GM19468 (cell line): ENCODE data around the gene RCL1.

Experiments used
- ATAC-seq: cut with Tn5 transposase; IDR thresholded peaks from one replicate; pipeline ENCODE4 v1.9.1; 2021; ENCODE audit warnings: mild to moderate bottlenecking, moderate library complexity, moderate number of reproducible peaks; ENCODE audit not compliant: unreplicated experiment; ENCODE audit errors: extremely low read depth

RCL1 gene

DNA sequence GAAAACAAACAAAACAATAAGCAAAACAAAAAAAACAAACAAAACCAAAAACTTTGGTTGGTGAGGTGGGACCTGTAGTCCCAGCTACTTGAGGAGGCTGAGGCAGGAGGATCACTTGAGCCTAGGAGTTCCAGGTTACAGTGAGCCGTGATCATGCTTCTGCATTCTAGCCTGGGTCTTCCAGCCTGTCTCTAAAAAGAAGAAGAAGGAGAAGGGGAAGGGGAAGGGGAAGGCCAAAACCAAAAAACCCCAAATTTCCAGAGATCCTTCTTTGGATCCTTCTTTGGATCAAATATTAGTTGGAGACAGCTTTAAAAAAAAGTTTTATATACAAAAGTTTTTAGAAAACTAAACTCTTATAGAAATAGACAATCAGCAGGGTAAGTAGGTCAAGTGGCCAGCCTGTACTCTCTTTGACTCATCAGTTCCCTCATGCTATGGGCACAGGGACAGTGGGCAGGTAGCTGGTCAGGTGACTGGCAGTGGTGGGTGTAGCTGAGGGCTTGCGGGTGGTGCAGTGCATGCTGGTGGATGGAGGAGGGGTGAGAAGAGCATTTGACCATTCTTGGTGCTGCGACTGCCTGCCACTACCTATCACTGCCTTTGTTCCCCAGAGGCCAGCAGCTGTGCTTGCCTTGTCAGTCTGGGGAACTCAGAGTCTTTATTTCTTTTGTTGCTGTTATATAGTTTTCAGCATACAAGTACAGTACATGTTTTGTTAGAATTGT, 12.6 kb downstream of the RCL1 start:
- no peak for ATAC-seq

DNA sequence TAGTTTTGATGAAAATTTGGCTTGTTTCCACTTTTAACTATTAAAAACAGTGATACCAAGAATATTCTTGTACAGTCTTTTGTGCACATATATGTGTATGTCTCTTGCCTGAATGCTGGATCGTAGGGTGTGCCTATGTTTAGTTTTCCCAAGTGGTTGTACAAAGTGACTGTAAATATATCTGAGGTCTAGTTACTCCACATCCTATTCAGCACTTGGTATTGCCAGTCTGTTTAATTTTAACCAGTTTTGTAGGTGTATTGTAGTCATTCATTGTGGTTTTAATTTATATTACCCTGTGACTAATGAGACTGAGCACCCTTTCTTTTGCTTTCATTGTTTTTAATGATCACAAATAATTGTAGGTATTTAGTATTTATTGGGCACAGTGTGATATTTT, 17.8 kb downstream of the RCL1 start:
- ATAC-seq, result no peak

- ATAC-seq, result no peak
Observed at GRCh38 chr9:4811824-4812223, 19.1 kb downstream of the RCL1 start.

DNA sequence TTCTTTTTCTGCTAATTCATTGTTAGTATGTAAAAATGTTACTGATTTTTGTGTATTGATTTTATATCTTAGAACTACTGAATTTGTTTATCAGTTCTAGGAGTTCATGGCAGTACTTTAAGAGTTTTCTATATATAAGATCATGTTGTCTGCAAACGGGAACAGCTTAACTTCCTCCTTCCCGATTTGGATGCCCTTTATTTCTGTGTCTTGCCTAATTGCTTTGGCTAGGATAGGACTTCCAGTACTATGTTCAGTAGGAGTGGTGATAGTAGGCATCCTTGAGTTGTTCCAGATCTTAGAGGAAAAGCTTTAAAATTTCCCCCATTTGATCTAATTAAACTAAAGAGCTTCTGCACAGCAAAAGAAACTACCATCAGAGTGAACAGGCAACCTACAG, 20.1 kb downstream of the RCL1 start:
- ATAC-seq, result no peak

- no peak for ATAC-seq
Observed at GRCh38 chr9:4814913-4815312, 22.2 kb downstream of the RCL1 start.

DNA sequence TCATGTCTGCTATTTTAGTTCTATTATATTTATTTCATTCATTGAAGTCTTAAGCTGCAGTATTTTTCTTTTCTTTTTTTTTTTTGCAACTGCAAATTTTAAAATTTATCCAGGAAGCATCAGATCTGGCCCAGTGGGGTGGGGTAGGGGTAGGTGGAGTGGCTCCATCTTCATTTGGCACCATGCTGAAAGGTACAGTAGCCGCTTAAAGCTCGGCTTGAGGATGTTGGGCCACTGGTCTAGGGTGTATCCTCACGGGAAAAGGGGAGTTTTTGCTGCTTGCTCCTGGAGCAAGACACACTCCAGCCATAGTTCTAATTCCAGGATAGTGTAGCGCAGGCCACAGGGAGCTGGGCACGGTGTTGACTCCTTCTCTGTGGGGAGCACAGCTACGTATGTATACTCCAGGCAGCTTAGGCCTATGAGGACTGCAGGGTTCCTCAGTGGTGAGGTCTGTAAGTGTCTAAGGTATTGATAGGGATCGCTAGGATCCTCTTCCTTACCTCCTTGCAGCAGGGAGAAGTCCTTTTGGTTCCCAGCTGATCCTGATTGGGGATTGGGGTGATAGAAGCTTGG, 22.7 kb downstream of the RCL1 start:
- ATAC-seq, result no peak

GRCh38 chr9:4820168-4820567, 27.4 kb downstream of the RCL1 start:
- no peak for ATAC-seq

DNA sequence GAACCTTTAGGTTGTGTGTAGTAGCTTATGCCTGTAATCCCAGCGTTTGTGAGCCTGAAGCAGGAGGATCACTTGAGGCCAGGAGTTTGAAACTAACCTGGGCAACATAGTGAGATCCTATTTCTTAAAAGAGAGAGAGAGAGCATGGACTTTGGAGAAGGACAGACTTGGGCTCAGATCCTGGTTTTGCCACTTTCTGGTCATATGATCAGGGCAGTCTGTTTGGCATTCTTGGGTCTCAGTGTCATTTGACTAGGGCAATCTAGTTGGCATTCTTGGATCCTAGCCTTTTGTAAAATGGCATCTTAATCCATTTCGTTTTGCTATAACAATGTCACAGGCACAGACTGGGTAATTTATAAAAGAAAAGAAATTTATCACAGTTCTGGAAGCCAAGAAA, 28.4 kb downstream of the RCL1 start:
- no peak for ATAC-seq

DNA sequence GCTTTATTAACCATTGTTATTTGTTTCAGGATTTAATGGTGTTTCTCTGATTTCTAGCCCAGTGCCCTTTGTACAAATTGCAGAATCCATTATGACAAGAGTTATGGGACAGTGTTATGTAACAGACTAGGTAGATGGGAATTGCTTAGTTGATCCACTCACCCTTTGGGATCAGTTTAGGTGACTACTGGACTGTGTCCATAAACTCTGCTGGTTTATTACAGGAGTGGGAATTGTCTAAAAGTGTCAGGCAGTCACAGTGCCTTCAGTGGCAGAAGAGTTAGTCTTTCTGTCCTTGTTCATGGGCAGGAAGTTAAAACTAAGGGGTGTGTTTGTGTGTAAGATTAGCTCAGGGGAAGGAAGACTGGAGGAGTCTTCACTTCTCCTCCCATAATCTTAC, 29.3 kb downstream of the RCL1 start:
- no peak for ATAC-seq

GRCh38 chr9:4826417-4827166, 33.8 kb downstream of the RCL1 start:
- ATAC-seq, result no peak

DNA sequence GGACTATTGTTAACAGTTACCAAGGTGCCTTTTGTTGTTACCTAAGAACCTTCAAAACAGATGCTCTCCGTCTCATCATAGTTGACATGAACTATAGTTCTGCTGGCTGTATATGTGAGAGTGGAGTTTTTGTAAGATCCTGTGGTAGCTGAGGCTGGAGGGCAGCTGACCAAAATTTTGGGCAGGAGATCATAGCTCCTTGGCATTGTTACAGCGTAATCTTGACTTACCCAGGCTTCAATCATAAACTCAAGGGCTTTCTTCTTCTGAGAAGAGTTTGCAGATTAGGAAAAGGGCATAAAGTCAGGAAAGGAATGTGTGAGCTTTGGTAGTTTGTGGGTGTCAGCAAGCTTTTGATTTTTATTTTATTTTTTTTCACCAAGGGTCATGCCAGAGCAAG, 34.5 kb downstream of the RCL1 start:
- ATAC-seq, result no peak

DNA sequence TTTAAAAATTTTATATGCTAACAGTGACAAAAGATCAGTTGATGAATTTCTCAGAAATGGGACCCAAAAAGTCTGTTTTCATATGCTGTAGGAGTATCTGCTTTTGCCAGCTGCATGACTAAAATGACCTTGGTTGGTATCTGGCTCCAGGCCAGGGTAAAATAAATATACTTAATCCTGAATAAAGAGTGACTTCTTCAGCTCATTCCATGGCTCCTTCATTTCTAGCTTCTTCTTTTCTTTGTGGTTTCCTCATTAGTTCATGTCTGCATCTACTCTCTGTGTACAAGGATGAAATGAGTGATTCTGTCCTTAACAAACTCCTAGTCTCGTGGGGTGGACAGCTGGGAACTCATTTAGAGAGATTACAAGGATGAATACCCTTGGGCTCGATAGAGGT, 36.0 kb downstream of the RCL1 start:
- no peak for ATAC-seq

- ATAC-seq, result no peak
Observed at GRCh38 chr9:4829969-4830368, 37.2 kb downstream of the RCL1 start.

DNA sequence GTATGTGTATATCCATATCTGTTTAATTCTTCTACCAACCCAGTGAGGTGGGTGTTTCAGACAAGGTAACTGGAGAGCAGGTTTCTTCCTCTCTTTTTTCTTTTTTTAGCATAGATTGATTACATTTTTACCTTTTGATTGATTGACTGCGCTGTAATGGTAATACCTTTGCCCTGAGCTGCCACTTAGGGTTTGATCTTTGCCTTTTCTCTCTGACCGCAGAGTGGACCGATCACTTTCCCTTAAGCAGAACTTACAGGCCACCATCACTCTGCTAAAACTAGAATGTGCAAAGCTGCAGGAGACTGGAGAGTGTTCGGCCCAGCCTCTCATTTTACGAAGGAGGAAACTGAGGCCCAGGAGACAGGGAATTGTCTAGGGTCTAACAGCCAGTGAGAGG, 38.0 kb downstream of the RCL1 start:
- no peak for ATAC-seq

- ATAC-seq, result no peak
Observed at GRCh38 chr9:4831119-4831518, 38.4 kb downstream of the RCL1 start.

GRCh38 chr9:4831944-4832343, 39.2 kb downstream of the RCL1 start:
- ATAC-seq, result no peak

GRCh38 chr9:4832786-4833579, 40.2 kb downstream of the RCL1 start:
- no peak for ATAC-seq

DNA sequence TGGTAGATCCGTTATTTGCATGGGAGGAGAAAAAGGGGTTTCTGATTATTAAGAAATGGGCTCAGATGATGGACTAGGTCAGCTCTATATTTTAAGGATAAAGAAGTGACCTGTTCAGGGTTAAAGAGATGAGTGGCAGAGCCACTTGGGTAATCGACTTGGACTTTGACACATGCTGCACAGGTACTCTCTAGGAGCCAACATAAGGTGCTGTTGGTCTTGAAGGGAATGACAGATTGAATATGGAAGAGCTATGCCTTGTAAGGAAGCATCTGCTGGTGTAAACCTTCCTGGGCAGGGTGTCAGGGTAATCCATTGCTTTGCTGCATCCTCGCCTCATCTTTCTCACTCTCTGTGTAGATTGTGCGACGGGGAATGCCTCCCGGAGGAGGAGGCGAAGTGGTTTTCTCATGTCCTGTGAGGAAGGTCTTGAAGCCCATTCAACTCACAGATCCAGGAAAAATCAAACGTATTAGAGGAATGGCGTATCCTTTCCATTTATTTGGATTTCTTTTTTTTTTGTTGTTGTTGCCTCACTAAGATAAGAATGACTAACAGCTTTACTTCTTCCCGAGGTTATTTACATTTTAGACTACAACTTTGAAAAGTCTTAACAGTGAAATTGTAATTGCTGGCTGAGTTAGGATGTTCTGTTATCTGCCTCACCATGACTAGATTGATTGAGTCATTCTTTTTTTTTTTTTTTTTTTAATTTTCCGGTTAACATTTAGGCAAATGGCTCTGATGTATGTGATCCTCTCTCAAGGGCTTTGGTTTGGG, 41.2 kb downstream of the RCL1 start:
- ATAC-seq, result no peak

DNA sequence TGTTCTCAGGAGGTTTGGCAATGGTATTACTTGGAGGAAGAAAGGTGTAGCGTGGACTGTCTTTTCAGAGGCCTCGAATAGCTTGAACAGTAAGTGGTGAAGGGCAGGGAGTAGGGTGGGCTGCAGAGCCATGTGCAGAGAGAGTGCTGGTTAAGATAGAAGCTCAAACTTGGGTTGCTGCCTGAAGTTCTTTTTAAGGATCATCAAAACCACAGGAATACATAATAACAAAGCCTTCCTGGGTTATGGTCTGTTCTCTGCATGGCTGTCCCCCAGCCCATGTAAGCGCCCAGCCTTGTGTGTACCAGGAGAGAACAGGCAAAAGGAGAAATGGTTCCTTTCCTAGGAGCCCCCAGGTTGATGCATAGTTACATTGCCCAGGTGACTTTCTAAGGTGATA, 43.9 kb downstream of the RCL1 start:
- ATAC-seq, result no peak
